ENCODE measurements around the gene SLC16A13. TPM values are rescaled to one million over a fixed set of nuclear protein-coding genes. Genes with fewer than 3 reads are reported as not detected.

SLC16A13 gene
- total and polyA plus RNA-seq, 2 donors (not counting 3 experiments of a cell fraction or from before 2014, with no cell fraction given), result 16.8 to 24.7 TPM

DNA sequence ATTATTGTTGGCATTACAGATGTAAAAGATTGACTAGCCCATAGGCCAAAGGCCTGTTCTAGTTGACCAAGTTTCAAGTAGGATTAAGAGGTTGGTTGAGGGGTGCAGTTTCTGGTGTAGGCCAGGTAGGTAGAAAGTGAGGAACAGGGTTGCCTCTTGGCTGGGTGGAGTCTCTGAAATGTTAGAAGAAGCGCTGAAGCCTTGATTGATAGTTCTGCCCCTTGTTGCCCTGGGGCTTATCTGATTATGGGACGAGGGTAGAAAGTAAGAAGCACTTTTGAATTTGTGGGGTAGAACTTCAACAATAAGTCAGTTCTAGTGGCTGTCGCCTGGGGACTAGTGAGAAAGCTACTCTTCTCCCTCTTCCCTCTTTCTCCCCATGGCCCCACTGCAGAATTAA lies 6.7 kb upstream of the SLC16A13 start:
- BruUV-seq (replicated peaks), result TSS peak; percentile 96
- POLR2A ChIA-PET, result no interaction called here
- DNase-seq (ENCODE audit: low read depth, low spot score) (no peak), FAIRE-seq (no peak)
- H2AFZ ChIP-seq (ENCODE audit: low read depth, low read length), result no peak overlapping the region
- peak overlapping the region; percentile 62 for H3K4me2 ChIP-seq (ENCODE audit: insufficient read depth, low read length)
- peaks cover 30 to 41% of the 10 kb centered on the region in 2 experiments for H3K36me3 ChIP-seq (ENCODE audit: control insufficient read depth in 2 of 2, extremely low read depth in 1 of 2, insufficient read depth in 2 of 2, low read length in 2 of 2)
- peak overlapping the region; percentile 78 for H3K9ac ChIP-seq (replicated peaks; ENCODE audit: extremely low read depth, insufficient read depth, low read length)
- TF ChIP-seq POLR2A (IDR thresholded peaks at IDR 0.05; ENCODE audit: low read depth, low read length), result no peak
- TF ChIP-seq, protein P1, sequence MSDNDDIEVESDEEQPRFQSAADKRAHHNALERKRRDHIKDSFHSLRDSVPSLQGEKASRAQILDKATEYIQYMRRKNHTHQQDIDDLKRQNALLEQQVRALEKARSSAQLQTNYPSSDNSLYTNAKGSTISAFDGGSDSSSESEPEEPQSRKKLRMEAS (IDR thresholded peaks at IDR 0.05; ENCODE audit: insufficient read depth, insufficient read length), result no peak
- TF ChIP-seq EZH2 (IDR thresholded peaks at IDR 0.05; ENCODE audit: borderline replicate concordance, low read depth, low read length, severe bottlenecking), result no peak
- no peak for TF ChIP-seq GATA2 (IDR thresholded peaks at IDR 0.05; ENCODE audit: insufficient read depth, insufficient read length, low read depth, low read length)
- no peak for TF ChIP-seq MYC (IDR thresholded peaks at IDR 0.05; ENCODE audit: low read depth, low read length)
- no peak for TF ChIP-seq POLR2AphosphoS5 (IDR thresholded peaks at IDR 0.05; ENCODE audit: insufficient read depth, low read depth, low read length)
- TF ChIP-seq, protein P2, sequence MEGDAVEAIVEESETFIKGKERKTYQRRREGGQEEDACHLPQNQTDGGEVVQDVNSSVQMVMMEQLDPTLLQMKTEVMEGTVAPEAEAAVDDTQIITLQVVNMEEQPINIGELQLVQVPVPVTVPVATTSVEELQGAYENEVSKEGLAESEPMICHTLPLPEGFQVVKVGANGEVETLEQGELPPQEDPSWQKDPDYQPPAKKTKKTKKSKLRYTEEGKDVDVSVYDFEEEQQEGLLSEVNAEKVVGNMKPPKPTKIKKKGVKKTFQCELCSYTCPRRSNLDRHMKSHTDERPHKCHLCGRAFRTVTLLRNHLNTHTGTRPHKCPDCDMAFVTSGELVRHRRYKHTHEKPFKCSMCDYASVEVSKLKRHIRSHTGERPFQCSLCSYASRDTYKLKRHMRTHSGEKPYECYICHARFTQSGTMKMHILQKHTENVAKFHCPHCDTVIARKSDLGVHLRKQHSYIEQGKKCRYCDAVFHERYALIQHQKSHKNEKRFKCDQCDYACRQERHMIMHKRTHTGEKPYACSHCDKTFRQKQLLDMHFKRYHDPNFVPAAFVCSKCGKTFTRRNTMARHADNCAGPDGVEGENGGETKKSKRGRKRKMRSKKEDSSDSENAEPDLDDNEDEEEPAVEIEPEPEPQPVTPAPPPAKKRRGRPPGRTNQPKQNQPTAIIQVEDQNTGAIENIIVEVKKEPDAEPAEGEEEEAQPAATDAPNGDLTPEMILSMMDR (IDR thresholded peaks at IDR 0.05; ENCODE audit: extremely low read depth in 1 of 2, insufficient read depth in 1 of 2, low read depth in 1 of 2, low read length in 2 of 2), result no peak
- no peak for TF ChIP-seq FOS (IDR thresholded peaks at IDR 0.05; ENCODE audit: borderline replicate concordance, insufficient read depth, low read length)
- TF ChIP-seq JUN (IDR thresholded peaks at IDR 0.05; ENCODE audit: borderline replicate concordance, insufficient read depth, insufficient read length, low read depth), result no peak
- intact Hi-C loops (cut with micrococcal nuclease), result loop anchor here (10.0 kb wide), 1 partner anchor 826 kb away; the partner anchor contains the start of genes CYB5D1, NAA38 and TMEM88
- H3K9me3 ChIP-seq (replicated peaks; ENCODE audit: control insufficient read depth, insufficient read depth, low read length), result no peaks in the 10 kb centered on the region
- H3K79me2 ChIP-seq (ENCODE audit: control insufficient read depth, insufficient read depth, low read length), result peaks cover 43% of the 10 kb centered on the region
- peak overlapping the region in 1 of 3 experiments; percentile 27 for H3K4me3 ChIP-seq (replicated peaks in 1 of 3; ENCODE audit: insufficient read depth in 1 of 3, low read depth in 1 of 3, low read length in 3 of 3)
- no peaks in the 10 kb centered on the region for H4K20me1 ChIP-seq (replicated peaks; ENCODE audit: control insufficient read depth, extremely low read depth, insufficient read depth, low read length)
- CTCF ChIA-PET, result interaction anchor here (1.0 kb wide), 1 partner anchor 17 kb away, joined by 4 read pairs; no protein-coding TSS in a partner anchor
- no peaks in the 10 kb centered on the region for H3K27me3 ChIP-seq (ENCODE audit: control insufficient read depth in 2 of 2, insufficient read depth in 2 of 2, low read length in 2 of 2)
- peak overlapping the region; percentile 98 for H3K27ac ChIP-seq (ENCODE audit: insufficient read depth, low read depth, low read length)
- peaks cover 60% of the 10 kb centered on the region for H3K4me1 ChIP-seq (ENCODE audit: control insufficient read depth, extremely low read depth, insufficient read depth, low read length)
- dilution Hi-C loops (cut with MboI; ENCODE audit: extremely low pct_ligation_motif_present, low sequenced_read_pairs), result no loop called here
- H3K9me1 ChIP-seq (replicated peaks; ENCODE audit: control insufficient read depth, extremely low read depth, insufficient read depth, low read length), result no peaks in the 10 kb centered on the region
